ENCODE measurements around the gene IFT81. TPM values are rescaled to one million over a fixed set of nuclear protein-coding genes. Genes with fewer than 3 reads are reported as not detected.
"Not testable (repeated sequence)": the region's sequence is repeated elsewhere in the genome, so short reads cannot be mapped to it uniquely, and the experiment has no call there.

IFT81 gene
- polyA plus RNA-seq, 1 experiment: 22.1 TPM

DNA sequence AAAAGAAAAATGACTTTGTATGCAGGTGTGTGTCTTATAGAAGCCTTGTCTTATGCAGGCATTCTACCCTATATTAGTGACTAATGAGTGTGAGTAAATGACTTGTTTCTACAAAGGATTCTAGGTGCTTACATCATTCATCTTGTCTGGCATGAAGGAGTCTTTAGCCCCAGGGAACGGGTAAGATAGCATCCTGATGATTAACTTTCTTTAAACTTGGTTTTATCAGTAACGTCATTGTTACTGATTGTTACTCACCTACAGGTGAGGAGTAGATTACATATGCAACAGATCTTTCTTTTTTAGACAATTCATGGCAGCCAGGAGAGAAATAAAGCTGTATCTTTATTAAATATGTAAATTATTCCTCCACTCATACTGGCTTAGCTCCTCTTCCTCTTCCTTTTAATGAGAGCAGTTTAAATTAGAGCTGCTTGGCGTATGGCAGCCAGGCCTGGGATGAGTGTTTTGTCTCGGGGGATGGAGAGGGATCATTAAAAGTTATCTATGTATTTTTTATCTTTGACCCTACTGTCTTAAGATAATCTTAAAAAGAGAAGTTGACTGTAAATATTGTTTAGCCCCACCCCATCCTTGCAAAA, 99.7 kb downstream of the IFT81 start:
- ChIA-PET POLR2A (interaction anchor here (1.4 to 1.6 kb wide), 2 partner anchors 12 to 58 kb away, joined by 3 to 7 read pairs; no protein-coding TSS in a partner anchor), CTCF (interaction anchor here (0.7 to 2.2 kb wide), 25 partner anchors 10 to 154 kb away, joined by 3 to 25 read pairs (median 4); partner anchors contain the start of gene ATP2A2)
- Histone ChIP-seq H3K27me3 (ENCODE audit: control insufficient read depth, insufficient read depth, low read length) (no peaks in the 10 kb centered on the region), H3K4me3 (ENCODE audit: low read depth, low read length) (no peak overlapping the region), H3K27ac (ENCODE audit: low read depth, low read length) (no peak overlapping the region), H3K9me3 (ENCODE audit: control insufficient read depth, insufficient read depth, low read length) (no peaks in the 10 kb centered on the region)
- no peak for DNase-seq (ENCODE audit: low read depth, low spot score)
- TF ChIP-seq, protein P1, sequence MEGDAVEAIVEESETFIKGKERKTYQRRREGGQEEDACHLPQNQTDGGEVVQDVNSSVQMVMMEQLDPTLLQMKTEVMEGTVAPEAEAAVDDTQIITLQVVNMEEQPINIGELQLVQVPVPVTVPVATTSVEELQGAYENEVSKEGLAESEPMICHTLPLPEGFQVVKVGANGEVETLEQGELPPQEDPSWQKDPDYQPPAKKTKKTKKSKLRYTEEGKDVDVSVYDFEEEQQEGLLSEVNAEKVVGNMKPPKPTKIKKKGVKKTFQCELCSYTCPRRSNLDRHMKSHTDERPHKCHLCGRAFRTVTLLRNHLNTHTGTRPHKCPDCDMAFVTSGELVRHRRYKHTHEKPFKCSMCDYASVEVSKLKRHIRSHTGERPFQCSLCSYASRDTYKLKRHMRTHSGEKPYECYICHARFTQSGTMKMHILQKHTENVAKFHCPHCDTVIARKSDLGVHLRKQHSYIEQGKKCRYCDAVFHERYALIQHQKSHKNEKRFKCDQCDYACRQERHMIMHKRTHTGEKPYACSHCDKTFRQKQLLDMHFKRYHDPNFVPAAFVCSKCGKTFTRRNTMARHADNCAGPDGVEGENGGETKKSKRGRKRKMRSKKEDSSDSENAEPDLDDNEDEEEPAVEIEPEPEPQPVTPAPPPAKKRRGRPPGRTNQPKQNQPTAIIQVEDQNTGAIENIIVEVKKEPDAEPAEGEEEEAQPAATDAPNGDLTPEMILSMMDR (IDR thresholded peaks at IDR 0.05; ENCODE audit: low read depth, low read length): no peak

DNA sequence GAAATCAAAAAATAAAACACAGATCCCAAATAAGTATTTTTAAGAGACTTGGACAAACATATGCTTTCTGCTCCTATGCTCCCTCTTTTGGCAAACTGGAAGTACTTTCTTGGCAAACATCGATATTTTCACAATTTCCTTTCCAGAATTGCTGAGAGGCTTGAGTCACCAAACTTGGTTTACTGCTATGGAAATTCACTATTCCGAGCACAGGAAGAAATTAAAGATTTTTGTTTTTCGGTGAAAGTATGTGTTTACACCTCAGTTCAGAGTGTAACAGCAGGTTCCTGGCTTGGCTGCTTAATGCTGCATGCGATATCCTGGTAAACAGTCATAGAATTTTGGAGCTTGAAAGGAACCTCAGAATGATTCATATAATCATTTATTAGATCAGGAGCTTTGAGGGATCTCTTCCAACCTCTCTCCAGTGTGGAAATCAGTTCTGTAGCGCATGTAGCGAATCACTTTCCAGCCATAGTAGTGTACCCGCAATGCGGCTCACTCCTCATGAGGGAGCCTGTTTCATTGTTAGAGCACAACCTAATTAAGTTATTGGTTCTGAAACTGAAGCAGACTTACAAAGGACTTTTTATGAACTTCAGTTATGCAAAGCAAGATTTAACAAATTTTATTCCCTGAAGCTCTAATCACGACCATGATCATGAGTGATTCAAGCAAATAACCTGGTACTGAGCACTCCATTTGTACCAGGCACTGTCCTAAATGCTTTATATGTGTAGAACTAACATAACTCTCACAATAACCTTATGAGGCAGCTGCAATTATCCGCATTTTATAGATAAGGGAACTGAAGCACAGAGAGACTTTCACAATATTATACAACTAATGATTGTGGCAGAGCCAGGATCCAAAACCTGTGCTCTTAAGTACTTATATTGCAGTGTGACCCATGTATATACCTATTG, 100.5 kb downstream of the IFT81 start:
- no peaks in the 10 kb centered on the region for H3K27me3 ChIP-seq (ENCODE audit: control insufficient read depth, insufficient read depth, low read length)
- peak overlapping the region; percentile 23 for H3K4me3 ChIP-seq (ENCODE audit: low read depth, low read length)
- ChIA-PET POLR2A (interaction anchor here (0.9 to 1.6 kb wide), 3 partner anchors 13 to 57 kb away, joined by 3 to 7 read pairs (median 5); partner anchors contain the start of gene ATP2A2), CTCF (interaction anchor here (0.6 to 2.2 kb wide), 28 partner anchors 9 to 207 kb away, joined by 3 to 25 read pairs (median 4); partner anchors contain the start of gene ATP2A2)
- H3K27ac ChIP-seq (ENCODE audit: low read depth, low read length): peak overlapping the region; percentile 43
- TF ChIP-seq, protein P1 (IDR thresholded peaks at IDR 0.05; ENCODE audit: low read depth, low read length): peak; percentile 77
- peak; percentile 62 for DNase-seq (ENCODE audit: low read depth, low spot score)
- H3K9me3 ChIP-seq (ENCODE audit: control insufficient read depth, insufficient read depth, low read length): no peaks in the 10 kb centered on the region

DNA sequence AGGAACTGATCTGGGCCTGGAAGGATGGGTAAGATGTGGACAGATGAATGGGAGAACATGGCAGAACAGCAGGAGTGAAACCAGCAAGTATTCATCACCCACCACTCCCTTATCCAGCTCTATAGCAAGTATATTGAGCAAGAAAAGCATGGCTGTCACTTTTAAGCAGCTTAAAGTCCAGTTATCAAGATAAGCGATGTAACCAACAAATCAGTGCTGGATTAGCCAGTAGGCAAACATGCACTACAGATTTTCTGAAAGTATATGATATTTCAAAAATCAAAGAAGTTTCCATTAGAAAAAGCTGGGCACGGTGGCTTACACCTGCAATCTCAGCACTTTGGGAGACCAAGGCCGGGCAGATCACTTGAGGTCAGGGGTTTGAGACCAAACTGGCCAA, 103.0 kb downstream of the IFT81 start:
- no peak for DNase-seq (ENCODE audit: low read depth, low spot score)
- Histone ChIP-seq H3K27me3 (ENCODE audit: control insufficient read depth, insufficient read depth, low read length) (no peaks in the 10 kb centered on the region), H3K4me3 (ENCODE audit: low read depth, low read length) (no peak overlapping the region), H3K27ac (ENCODE audit: low read depth, low read length) (no peak overlapping the region), H3K9me3 (ENCODE audit: control insufficient read depth, insufficient read depth, low read length) (no peaks in the 10 kb centered on the region)
- ChIA-PET POLR2A (no interaction called here), CTCF (interaction anchor here (1.4 to 2.2 kb wide), 3 partner anchors 43 to 205 kb away, joined by 3 to 7 read pairs (median 5); no protein-coding TSS in a partner anchor)
- TF ChIP-seq, protein P1 (IDR thresholded peaks at IDR 0.05; ENCODE audit: low read depth, low read length): no peak

DNA sequence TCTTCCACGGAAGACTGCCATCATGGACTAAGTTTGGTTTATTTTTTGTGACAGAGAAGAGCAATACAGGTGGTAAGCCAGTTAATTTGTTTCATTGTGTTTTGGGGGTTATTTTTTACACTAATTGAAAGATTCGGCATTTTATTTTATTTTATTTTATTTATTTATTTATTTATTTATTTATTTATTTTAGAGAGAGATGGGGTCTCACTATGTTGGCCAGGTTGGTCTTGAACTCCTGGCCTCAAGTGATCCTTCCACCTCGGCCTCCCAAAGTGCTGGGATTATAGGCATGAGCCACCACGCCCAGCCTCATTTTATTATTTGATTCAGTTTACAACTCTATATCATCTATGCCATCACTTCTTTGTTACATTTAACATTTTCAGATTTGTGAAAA, 104.2 kb downstream of the IFT81 start:
- H3K27me3 ChIP-seq (ENCODE audit: control insufficient read depth, insufficient read depth, low read length); H3K9me3 ChIP-seq (ENCODE audit: control insufficient read depth, insufficient read depth, low read length); POLR2A ChIA-PET; H3K4me3 ChIP-seq (ENCODE audit: low read depth, low read length); DNase-seq (ENCODE audit: low read depth, low spot score); H3K27ac ChIP-seq (ENCODE audit: low read depth, low read length): not testable (repeated sequence)
- CTCF ChIA-PET: interaction anchor here (1.4 kb wide), 1 partner anchor 42 kb away, joined by 3 read pairs; no protein-coding TSS in a partner anchor

DNA sequence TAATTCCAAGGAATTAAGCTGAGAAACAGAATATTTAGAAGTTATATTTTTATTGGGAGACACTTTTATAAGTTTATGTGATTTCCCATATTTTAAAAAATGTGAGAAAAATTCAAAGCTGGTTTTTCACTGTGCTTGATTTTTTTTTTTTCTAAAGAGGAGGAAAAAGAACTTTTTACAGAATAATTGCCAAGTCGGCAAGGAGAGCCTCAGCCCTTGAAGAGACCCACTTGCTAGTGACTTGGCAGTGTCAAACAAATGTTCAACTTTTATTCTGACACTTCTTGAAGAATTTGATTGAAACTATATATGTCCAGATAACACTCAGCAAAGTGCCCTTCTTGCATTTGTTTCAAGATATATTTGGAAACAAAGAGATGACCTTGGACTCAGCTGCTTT, 104.6 kb downstream of the IFT81 start:
- Histone ChIP-seq H3K27ac (ENCODE audit: low read depth, low read length) (no peak overlapping the region), H3K27me3 (ENCODE audit: control insufficient read depth, insufficient read depth, low read length) (no peaks in the 10 kb centered on the region), H3K9me3 (ENCODE audit: control insufficient read depth, insufficient read depth, low read length) (no peaks in the 10 kb centered on the region), H3K4me3 (ENCODE audit: low read depth, low read length) (no peak overlapping the region)
- TF ChIP-seq, protein P1 (IDR thresholded peaks at IDR 0.05; ENCODE audit: low read depth, low read length): no peak
- POLR2A ChIA-PET: no interaction called here
- CTCF ChIA-PET: no interaction called here
- DNase-seq (ENCODE audit: low read depth, low spot score): no peak
